ENCODE data around the gene TSFM. TPM values are rescaled to one million over a fixed set of nuclear protein-coding genes. Genes with fewer than 3 reads are reported as not detected.

Gene TSFM
- total RNA-seq, 1 donor from 2014 or later, result 36.3 TPM

- intact Hi-C loops (cut with micrococcal nuclease), result no loop called here
Observed at GRCh38 chr12:57775044-57775443, 7.5 kb upstream of the TSFM start.

DNA sequence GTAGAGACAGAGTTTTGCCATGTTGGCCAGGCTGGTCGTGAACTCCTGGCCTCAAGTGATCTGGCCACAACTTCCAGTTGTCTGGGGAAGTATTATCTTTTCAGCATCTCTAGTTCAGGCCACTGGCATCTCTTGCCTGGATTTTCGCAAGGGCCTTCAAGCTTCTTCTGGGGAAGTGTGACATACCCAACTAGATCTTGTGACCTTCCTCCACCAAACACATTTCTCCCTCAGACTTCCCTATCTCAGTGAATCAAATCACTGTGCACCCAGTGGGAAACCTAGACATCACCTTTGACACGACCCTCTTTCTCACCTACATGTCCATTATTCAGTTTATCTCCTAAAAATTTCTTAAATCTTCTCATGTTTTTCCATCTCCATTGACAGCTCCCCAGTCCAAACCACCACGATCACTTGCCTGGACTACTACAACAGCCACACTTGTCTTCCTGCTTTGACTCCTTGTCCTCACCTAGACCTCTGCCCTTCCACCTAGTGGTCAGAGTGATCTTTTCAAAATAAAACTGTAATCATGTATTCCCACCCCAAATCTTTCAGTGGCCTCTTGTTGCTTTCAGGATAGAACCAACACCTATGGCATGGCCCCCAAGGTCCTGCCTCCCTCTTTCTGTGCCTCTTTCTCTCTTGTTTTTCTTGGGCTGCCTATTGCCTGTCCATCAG, 6.9 kb upstream of the TSFM start:
- intact Hi-C loops (cut with micrococcal nuclease), result no loop called here

DNA sequence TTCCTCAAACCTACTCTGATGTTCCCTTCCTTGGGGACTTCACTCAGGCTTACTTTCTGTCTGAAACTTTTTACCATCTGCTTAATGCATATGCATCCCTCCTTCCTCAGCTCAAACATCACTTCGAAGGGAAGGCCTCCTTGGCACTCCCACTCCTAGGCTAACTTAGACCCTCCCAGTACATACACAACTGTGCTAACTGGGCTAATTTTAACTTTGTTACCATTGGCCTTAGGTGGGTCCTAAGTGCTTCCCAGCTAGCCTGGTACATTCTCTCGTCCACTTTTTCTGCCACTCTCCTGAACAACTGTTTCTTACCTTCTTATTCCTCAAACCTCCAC, 6.4 kb upstream of the TSFM start:
- intact Hi-C loops (cut with micrococcal nuclease), result no loop called here

GRCh38 chr12:57777367-57777766, 5.2 kb upstream of the TSFM start:
- intact Hi-C loops (cut with micrococcal nuclease), result no loop called here

DNA sequence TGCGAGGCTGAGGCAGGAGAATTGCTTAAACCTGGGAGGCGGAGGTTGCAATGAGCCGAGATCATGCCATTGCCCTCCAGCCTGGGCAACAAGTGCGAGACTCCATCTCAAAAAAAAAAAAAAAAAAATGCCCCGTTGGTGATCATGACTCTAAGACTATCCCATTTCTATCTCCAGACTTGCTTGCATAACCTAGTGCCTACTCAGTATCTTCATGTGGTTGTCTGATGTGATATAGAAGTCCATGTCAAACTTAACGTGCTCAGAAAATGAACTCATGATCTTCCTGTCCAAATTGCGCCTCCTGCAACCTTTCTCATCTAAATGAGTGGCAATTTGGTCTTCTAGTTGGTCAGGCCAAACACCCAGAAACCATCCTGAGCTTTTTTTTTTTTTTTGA, 4.7 kb upstream of the TSFM start:
- intact Hi-C loops (cut with micrococcal nuclease), result no loop called here

- intact Hi-C loops (cut with micrococcal nuclease), result no loop called here
Observed at GRCh38 chr12:57779736-57780135, 2.9 kb upstream of the TSFM start.

- intact Hi-C loops (cut with micrococcal nuclease), result no loop called here
Observed at GRCh38 chr12:57780284-57780897, 2.2 kb upstream of the TSFM start.

GRCh38 chr12:57781244-57781643, 1.3 kb upstream of the TSFM start:
- intact Hi-C loops (cut with micrococcal nuclease), result no loop called here

- intact Hi-C loops (cut with micrococcal nuclease), result loop anchor here (1.0 kb wide), 4 partner anchors 10 to 124 kb away; partner anchors contain the start of genes EEF1AKMT3, MARCHF9 and METTL1
Observed at GRCh38 chr12:57781801-57782200, 786 bp upstream of the TSFM start.

DNA sequence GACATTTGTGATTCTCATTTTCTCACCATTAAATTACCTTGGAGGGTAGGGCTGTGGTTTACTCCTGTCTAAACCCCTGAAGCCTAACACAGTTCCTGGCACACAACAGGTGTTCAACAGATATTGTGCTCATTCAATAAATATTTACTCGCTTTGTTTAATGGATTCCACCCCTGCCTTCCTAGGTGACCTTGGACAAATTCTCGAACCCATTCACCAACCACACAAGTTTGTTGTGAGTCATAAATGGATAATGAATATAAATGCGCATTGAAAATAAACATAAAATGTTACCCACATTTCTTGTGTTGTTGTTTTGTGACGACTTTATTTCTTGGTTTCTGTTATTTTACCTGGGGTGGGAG, 362 bp upstream of the TSFM start:
- intact Hi-C loops (cut with micrococcal nuclease), result loop anchor here (1.0 kb wide), 4 partner anchors 10 to 123 kb away; partner anchors contain the start of genes EEF1AKMT3, MARCHF9 and METTL1

DNA sequence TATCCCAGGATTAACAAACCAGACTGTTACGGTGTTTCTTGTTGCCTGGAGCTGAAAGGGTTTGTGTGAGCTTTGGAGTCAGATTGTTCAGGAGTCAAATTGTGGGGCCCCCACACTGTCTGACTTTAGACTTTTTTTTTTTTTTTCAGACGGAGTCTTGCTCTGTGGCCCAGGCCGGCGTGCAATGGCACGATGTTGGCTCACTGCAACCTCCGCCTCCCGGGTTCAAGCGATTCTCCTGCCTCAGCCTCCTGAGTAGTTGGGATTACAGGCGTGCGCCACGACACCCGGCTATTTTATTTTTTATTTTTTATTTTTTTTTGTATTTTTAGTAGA, 847 bp downstream of the TSFM start:
- intact Hi-C loops (cut with micrococcal nuclease), result no loop called here

DNA sequence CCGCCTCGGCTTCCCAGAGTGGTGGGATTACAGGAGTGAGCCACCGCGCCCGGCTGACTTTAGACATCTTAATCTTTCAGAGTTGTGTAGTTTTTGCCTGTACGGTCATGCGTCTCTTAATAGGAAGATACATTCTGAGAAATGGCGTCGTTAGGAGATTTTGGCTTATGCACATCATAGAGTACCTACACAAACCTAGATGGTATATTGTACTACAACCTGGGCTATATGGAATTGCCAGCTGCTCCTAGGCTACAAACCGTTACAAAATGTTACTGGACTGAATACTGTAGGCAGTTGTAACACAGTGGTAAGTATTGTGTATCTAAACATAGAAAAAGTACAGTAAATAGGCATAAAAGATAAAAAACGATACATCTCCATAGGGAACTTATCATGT, 1.3 kb downstream of the TSFM start:
- intact Hi-C loops (cut with micrococcal nuclease), result no loop called here

GRCh38 chr12:57793920-57794319, 11.3 kb downstream of the TSFM start:
- intact Hi-C loops (cut with micrococcal nuclease), result no loop called here

DNA sequence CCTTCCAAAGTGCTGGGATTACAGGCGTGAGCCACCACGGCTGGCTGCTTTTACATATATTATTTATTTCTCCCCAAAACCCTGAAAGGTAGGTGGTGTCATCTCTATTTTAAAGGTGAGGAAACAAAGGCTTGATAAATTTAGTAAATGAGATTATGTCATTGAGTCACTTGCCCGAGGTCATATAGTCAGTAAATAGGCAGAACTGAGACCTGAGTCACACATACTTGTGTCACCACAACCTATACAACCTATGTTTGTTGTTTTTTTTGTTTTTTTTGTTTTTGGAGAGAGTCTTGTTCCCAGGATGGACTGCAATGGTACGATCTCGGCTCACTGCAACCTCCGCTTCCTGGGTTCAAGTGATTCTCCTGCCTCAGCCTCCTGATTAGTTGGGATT, 12.8 kb downstream of the TSFM start:
- intact Hi-C loops (cut with micrococcal nuclease), result no loop called here

DNA sequence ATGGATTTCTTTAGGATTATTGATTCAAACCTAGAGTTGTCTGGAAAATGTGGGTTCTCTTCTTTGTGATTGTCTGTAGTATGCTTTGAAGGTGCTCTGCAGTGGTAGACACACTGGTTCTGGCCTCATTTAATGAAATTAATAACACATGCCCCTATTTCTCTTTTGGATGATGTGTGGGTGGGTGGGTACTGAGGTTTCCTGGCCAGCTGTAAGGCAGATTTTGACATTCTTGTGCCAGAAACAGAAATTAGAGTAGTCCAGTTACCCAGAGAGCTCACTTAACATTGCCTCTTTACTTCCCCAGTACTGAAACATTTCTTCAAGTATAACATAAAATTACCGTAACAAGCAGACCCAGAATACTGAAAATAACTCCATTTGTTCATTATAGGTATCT, 14.4 kb downstream of the TSFM start:
- intact Hi-C loops (cut with micrococcal nuclease), result no loop called here

DNA sequence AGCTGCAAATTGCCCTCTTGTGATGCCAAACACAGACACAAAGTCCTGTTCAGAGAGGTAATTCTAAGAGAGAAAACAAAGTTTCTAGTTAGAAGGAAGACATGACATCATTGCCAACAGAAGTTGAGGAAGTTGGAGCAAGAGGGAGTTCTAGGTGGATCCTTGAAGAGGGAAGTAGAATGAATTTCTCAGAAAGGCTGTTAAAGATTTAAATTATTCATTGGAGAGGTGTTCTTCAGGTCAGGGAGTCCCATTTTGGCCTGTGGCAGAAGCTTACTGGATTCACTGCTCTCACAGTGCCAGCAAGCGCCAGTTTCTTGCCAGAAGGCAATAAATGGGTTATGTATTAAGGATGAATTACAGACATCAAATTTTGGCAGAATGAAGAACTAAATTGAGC, 15.3 kb downstream of the TSFM start:
- intact Hi-C loops (cut with micrococcal nuclease), result no loop called here

- intact Hi-C loops (cut with micrococcal nuclease), result no loop called here
Observed at GRCh38 chr12:57800965-57801364, 18.4 kb downstream of the TSFM start.

DNA sequence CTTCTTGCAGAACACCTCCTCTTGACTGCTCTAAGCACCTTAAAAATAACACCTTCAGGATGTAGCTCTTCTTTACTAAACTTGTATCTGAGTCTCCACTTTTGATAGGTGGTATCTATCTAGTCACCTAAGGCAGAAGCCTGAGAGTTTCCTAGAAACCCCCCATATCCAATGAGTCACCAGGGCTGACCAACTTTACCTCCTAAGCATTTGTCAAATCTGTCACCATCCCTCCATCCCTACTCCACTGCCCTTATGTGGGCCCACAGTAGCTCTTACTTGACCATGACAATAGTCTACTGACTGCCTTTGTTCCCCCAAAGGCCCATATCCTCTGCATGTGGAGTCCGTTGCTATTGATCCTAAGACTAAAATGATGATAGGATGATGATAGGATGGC, 20.0 kb downstream of the TSFM start:
- intact Hi-C loops (cut with micrococcal nuclease), result loop anchor here (1.0 kb wide), 1 partner anchor 103 kb away; no protein-coding TSS in a partner anchor

DNA sequence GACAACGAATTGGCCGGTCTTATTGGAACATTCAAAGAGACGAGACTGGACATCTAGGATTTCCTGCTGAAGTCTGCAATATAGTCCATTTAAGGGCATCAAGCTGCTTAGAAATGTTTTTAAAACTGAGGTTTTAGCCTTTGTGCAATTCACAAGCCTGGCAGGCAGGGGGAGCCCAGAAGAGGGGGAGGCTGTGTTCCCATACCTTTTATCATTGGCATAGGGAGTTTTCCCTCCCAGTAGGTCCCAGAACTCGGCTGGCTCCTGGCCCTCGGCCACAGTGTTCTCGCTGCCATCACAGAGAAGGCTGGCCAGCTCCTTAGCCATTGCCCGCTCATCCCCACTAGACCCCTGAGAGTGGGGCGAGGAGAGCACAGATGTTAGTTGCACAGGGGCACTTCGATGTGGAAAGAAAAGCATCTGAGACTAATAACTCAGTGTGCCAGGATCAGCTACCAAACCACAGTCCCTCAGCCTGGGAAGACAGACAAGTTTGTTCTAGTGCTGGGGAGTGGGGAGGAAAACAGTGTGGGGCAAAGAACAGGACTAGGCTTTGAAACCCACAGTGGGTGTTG, 20.8 kb downstream of the TSFM start:
- intact Hi-C loops (cut with micrococcal nuclease), result loop anchor here (1.0 kb wide), 1 partner anchor 102 kb away; no protein-coding TSS in a partner anchor

DNA sequence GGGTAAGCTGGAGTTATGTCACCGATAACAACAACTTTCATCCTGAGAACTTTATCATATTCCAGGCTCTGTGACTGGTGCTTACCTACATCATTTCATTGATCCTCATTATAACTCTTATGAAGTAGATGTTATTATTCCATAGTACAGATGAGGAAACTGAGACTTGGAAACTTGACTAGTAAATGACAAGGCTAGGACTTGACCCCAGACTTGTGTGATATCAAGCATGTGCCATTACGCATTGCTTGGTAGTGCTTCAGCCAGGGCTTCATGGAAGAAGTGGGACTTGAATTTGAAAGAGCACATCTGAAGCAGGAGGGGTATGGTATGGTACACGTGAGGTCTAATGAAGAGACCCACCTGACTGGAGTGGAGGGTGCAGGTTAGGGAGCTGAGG, 24.1 kb downstream of the TSFM start:
- intact Hi-C loops (cut with micrococcal nuclease), result no loop called here

GRCh38 chr12:57807285-57807684, 24.7 kb downstream of the TSFM start:
- intact Hi-C loops (cut with micrococcal nuclease), result no loop called here

GRCh38 chr12:57808351-57808750, 25.8 kb downstream of the TSFM start:
- intact Hi-C loops (cut with micrococcal nuclease), result no loop called here

DNA sequence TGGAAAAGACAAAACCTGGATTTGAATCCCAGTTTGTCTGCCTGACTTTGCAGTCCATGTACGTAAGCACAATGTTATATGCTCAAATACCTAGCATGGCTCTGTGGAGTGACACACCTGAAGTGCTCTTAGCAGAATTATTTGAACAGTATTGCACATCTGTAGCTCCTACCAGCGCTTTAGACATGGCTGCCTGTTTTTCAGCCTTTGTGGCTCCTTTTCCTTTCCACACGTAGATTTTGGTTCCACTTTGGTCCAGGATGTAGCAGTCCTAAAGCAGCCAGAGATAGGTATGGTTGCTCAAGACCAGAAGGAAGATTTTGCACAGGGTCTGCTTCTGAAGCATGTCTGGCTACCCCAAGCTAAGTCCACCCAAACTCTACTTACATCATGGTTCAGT, 26.8 kb downstream of the TSFM start:
- intact Hi-C loops (cut with micrococcal nuclease), result no loop called here

All from T-helper 2 cell treated with Interferon-gamma antibody and Interleukin-4, amounts not matched to agents 100 ng/mL and 5 ng/mL, for 36 hours (primary cell).